DOHH2 (cell line): ENCODE results near the gene ZNF248.

Experiments used
- CTCF ChIP-seq: fragments of 200-600 bp; sonication (generic); IDR thresholded peaks from one replicate; pipeline ENCODE4 v1.5.1; 2014; ENCODE audit warnings: antibody characterized with exemption, mild to moderate bottlenecking, low read depth, low read length; ENCODE audit not compliant: poor library complexity, severe bottlenecking
- EZH2phosphoT487 ChIP-seq: fragments of 200-600 bp; sonication (generic); IDR thresholded peaks from 2 replicates; pipeline ENCODE4 v1.6.1; 2017; ENCODE audit warnings: borderline replicate concordance, mild to moderate bottlenecking, antibody characterized with exemption, low read length, moderate library complexity, mixed read lengths

GRCh38 chr10:37758074-37758473 is 99.3 kb downstream of the ZNF248 start:
- TF ChIP-seq CTCF = peak; percentile 10
- no peak for TF ChIP-seq EZH2phosphoT487
